H1 (cell line): ENCODE measurements around the gene WDR26. TPM values are rescaled to one million over a fixed set of nuclear protein-coding genes. Genes with fewer than 3 reads are reported as not detected.

Experiments used
- POLR2A ChIP-seq, 2 experiments: IDR thresholded peaks; 1 replicate in 1 of 2; 2 replicates in 1 of 2; pipeline ENCODE4 v1.6.1; 2011; ENCODE audit warnings: low read depth in 2 of 2, low read length in 2 of 2, mild to moderate bottlenecking in 2 of 2; ENCODE audit errors: control extremely low read depth in 1 of 2
- SIRT6 ChIP-seq: IDR thresholded peaks from one replicate; pipeline ENCODE4 v1.7.1; 2012; ENCODE audit warnings: low read length, inconsistent platforms
- TEAD4 ChIP-seq: IDR thresholded peaks from 2 replicates; pipeline ENCODE4 v1.6.1; 2012; ENCODE audit warnings: low read depth, low read length, inconsistent platforms, mixed read lengths
- ZNF274 ChIP-seq: IDR thresholded peaks from 2 replicates; pipeline ENCODE4 v1.7.0; 2012; ENCODE audit warnings: low read length, borderline replicate concordance; ENCODE audit errors: extremely low read depth
- polyA plus RNA-seq, 7 experiments: library from polyadenylated mRNA; depleted of rRNA in 3 of 7; stranded (reverse) in 5 of 7; unstranded in 2 of 7; fragments of >200 nt in 5 of 7; fragments of 200-250 nt in 2 of 7; gene quantifications; 1 replicate in 5 of 7; 2 replicates in 1 of 7; 4 replicates in 1 of 7; pipeline versions ENCODE4 v1.2.1 to v1.2.3, GENCODE V29; 2011 to 2013; ENCODE audit warnings: missing spikeins in 2 of 7, mixed read lengths in 2 of 7
- total RNA-seq: library from RNA; stranded (reverse); fragmentation: NEBNext Ultra II Directional; extraction: Animal tissue kit (Norgen Biotek cat#: 25700); gene quantifications from 2 replicates; pipeline ENCODE4 v1.2.1, GENCODE V29; 2021
- TF ChIP-seq, protein P1 (sequence below), 3 experiments: IDR thresholded peaks; 1 replicate in 2 of 3; 2 replicates in 1 of 3; pipeline versions ENCODE4 v1.5.1 to v1.6.1; 2011; ENCODE audit warnings: low read length in 3 of 3, mild to moderate bottlenecking in 3 of 3, inconsistent platforms in 2 of 3, low read depth in 1 of 3, moderate library complexity in 1 of 3; ENCODE audit not compliant: insufficient read depth in 1 of 3; ENCODE audit errors: control extremely low read depth in 1 of 3

Gene WDR26
- total and polyA plus RNA-seq, 2 of the 8 experiments (the other 6 are each of a cell fraction or from before 2014, with no cell fraction given), result 18.0 to 72.5 TPM

- TF ChIP-seq, protein P1, sequence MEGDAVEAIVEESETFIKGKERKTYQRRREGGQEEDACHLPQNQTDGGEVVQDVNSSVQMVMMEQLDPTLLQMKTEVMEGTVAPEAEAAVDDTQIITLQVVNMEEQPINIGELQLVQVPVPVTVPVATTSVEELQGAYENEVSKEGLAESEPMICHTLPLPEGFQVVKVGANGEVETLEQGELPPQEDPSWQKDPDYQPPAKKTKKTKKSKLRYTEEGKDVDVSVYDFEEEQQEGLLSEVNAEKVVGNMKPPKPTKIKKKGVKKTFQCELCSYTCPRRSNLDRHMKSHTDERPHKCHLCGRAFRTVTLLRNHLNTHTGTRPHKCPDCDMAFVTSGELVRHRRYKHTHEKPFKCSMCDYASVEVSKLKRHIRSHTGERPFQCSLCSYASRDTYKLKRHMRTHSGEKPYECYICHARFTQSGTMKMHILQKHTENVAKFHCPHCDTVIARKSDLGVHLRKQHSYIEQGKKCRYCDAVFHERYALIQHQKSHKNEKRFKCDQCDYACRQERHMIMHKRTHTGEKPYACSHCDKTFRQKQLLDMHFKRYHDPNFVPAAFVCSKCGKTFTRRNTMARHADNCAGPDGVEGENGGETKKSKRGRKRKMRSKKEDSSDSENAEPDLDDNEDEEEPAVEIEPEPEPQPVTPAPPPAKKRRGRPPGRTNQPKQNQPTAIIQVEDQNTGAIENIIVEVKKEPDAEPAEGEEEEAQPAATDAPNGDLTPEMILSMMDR (IDR thresholded peaks at IDR 0.05; ENCODE audit: control extremely low read depth in 1 of 3, insufficient read depth in 1 of 3, low read depth in 1 of 3, low read length in 3 of 3), result no peak
- TF ChIP-seq SIRT6 (no peak), POLR2A (IDR thresholded peaks at IDR 0.05; ENCODE audit: control extremely low read depth in 1 of 2, low read depth in 2 of 2, low read length in 2 of 2) (no peak), ZNF274 (no peak), TEAD4 (no peak)
These were observed 34.7 kb downstream of the WDR26 start (continued) for GRCh38 chr1:224399887-224400286.
